Measurements from ENCODE around the gene OPCML. TPM values are rescaled to one million over a fixed set of nuclear protein-coding genes. Genes with fewer than 3 reads are reported as not detected.

The OPCML gene
- total RNA-seq, 1 donor from 2014 or later, result 0.12 TPM

DNA sequence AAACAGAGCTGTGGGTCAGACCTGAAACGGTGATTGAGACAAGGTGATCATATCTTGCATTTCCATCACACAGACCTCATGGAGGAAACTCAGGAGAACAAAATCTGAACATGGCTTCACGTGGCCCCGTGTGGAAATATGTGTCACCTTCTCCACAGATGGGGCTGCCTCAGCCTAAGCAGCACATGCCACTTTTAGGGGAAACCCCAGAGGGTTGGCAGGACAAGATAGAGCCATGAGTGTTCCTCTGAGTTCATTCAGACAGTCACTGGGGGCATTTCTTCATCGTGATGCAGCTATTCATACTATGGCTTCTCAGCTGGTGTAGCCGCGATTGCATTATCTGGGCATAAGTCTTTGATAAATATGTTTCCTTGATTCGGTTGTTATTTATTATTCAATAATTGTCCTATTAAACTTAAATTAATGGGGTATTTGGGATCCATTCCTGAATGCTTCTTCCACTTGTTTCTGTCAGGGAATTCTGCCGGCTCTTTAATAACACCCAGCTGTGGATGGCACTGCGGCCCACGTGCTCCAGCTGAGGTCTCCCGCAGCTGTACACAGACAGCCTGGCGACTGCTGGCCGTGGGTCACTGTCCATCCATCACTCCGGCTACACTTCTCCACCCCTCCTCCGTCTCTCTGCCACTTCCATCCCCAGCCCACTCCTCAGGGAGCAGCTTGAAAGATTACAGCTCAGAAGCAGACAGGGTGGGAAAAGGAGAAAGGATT, 485.1 kb downstream of the OPCML start:
- Histone ChIP-seq H3K27ac (no peak overlapping the region), H3K36me3 (no peaks in the 10 kb centered on the region), H3K4me1 (no peaks in the 10 kb centered on the region), H3K27me3 (ENCODE audit: low read depth) (peaks cover 24% of the 10 kb centered on the region), H3K4me3 (no peak overlapping the region), H3K9me3 (no peaks in the 10 kb centered on the region)
- intact Hi-C loops (cut with DNase I), result no loop called here
- no peak for DNase-seq
- no peak for ATAC-seq
- no peak for TF ChIP-seq CTCF (IDR thresholded peaks at IDR 0.05)

DNA sequence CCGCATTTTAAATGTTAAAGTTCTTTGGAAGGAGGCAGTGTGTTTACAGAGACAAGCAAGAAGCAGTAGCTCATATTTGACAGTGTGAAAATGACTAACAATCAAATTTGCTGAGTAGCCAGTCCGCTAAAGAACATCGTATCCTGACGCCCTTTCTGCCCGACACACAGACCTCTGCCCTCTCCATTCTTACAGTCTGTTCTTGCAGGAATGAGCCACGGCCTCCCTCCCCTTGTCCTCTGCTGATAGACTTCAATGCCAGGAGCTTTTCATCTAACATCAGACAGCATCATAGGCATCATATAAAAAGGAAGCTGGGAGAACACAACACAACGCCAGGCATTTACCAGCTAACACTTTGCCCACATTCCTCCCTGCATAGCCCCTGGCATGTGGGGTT, 486.0 kb downstream of the OPCML start:
- Histone ChIP-seq H3K4me1 (no peaks in the 10 kb centered on the region), H3K36me3 (no peaks in the 10 kb centered on the region), H3K4me3 (no peak overlapping the region), H3K9me3 (no peaks in the 10 kb centered on the region), H3K27ac (no peak overlapping the region), H3K27me3 (ENCODE audit: low read depth) (peaks cover 24% of the 10 kb centered on the region)
- intact Hi-C loops (cut with DNase I), result no loop called here
- DNase-seq, result no peak
- TF ChIP-seq CTCF (IDR thresholded peaks at IDR 0.05), result no peak
- ATAC-seq, result no peak

GRCh38 chr11:133041928-133042882, 490.1 kb downstream of the OPCML start:
- no peak for TF ChIP-seq CTCF (IDR thresholded peaks at IDR 0.05)
- Histone ChIP-seq H3K4me3 (no peak overlapping the region), H3K27ac (no peak overlapping the region), H3K9me3 (no peaks in the 10 kb centered on the region), H3K27me3 (ENCODE audit: low read depth) (peaks cover 16% of the 10 kb centered on the region), H3K36me3 (no peaks in the 10 kb centered on the region), H3K4me1 (no peaks in the 10 kb centered on the region)
- ATAC-seq, result no peak
- intact Hi-C loops (cut with DNase I), result no loop called here
- DNase-seq, result no peak

DNA sequence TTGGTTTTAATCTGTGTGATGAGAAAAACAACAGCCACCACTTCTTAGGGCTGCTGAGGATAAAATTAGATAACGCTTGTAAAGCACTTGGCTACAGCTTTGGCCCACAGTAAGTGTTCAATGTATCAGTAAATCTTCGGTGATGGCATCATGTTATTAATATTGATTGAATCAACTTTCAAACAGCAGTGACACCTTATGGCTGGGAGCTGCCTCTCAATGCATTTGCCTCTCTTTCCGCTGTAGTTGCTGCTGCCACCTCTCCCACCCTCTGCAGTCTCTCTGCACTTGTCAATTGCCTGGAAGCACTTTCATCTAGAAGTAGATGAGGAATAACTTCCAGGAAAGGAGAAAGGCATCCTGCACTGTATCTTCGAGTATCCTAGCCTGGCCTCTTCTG, 491.1 kb downstream of the OPCML start:
- Histone ChIP-seq H3K9me3 (no peaks in the 10 kb centered on the region), H3K27ac (no peak overlapping the region), H3K4me3 (no peak overlapping the region), H3K27me3 (ENCODE audit: low read depth) (peaks cover 16% of the 10 kb centered on the region), H3K36me3 (no peaks in the 10 kb centered on the region), H3K4me1 (no peaks in the 10 kb centered on the region)
- no peak for ATAC-seq
- TF ChIP-seq CTCF (IDR thresholded peaks at IDR 0.05), result no peak
- DNase-seq, result no peak
- intact Hi-C loops (cut with DNase I), result no loop called here

GRCh38 chr11:133040289-133040900, 491.9 kb downstream of the OPCML start:
- intact Hi-C loops (cut with DNase I), result no loop called here
- TF ChIP-seq CTCF (IDR thresholded peaks at IDR 0.05), result no peak
- no peaks in the 10 kb centered on the region for H3K36me3 ChIP-seq
- no peaks in the 10 kb centered on the region for H3K9me3 ChIP-seq
- no peak overlapping the region for H3K4me3 ChIP-seq
- ATAC-seq, result peak in 1 of 2 donors; percentile 31
- H3K27ac ChIP-seq, result no peak overlapping the region
- H3K27me3 ChIP-seq (ENCODE audit: low read depth), result peaks cover 16% of the 10 kb centered on the region
- no peak for DNase-seq
- H3K4me1 ChIP-seq, result no peaks in the 10 kb centered on the region

Measured in lower lobe of right lung (tissue), 2 donors.